ENCODE data around the gene CCDC183. TPM values are rescaled to one million over a fixed set of nuclear protein-coding genes. Genes with fewer than 3 reads are reported as not detected.
"Not testable (repeated sequence)": the region's sequence is repeated elsewhere in the genome, so short reads cannot be mapped to it uniquely, and the experiment has no call there.

Gene CCDC183
- total RNA-seq, 1 donor: 0.43 TPM

DNA sequence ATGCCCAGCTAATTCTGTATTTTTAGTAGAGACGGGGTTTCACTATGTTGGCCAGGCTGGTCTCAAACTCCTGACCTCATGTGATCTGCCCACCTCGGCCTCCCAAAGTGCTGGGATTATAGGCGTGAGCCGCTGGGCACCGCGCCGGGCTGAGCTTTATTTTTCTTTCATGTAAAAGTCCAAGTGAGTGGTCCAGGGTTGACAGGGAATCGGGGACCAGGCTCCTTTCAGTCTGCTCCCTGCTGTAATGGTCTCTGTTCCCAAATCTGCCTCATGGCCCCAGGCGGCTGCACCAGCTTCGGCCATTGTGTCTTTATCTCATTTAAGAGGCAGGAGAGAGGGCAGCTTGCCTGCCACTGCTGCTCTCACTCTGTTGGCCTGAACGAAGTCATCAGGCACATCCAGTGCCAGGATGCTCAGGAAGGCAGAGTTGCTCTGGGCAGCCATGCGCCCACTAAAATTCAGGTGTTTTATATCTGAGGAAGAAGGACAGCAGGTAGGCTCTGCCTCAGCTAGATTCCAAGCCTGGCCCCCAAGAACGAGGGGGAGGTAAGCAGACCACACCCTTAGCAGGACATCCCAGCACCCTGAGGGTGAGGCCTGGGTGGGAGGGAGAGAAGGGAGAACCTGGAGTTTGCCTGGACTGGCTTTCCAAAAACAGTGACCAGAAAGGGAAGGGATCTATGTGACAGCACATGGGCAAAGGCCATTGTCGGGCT, 1.7 kb upstream of the CCDC183 start:
- no peak overlapping the region for H3K4me3 ChIP-seq (ENCODE audit: low read depth, low read length)
- DNase-seq (ENCODE audit: low read depth): no peak
- TF ChIP-seq, protein P1, sequence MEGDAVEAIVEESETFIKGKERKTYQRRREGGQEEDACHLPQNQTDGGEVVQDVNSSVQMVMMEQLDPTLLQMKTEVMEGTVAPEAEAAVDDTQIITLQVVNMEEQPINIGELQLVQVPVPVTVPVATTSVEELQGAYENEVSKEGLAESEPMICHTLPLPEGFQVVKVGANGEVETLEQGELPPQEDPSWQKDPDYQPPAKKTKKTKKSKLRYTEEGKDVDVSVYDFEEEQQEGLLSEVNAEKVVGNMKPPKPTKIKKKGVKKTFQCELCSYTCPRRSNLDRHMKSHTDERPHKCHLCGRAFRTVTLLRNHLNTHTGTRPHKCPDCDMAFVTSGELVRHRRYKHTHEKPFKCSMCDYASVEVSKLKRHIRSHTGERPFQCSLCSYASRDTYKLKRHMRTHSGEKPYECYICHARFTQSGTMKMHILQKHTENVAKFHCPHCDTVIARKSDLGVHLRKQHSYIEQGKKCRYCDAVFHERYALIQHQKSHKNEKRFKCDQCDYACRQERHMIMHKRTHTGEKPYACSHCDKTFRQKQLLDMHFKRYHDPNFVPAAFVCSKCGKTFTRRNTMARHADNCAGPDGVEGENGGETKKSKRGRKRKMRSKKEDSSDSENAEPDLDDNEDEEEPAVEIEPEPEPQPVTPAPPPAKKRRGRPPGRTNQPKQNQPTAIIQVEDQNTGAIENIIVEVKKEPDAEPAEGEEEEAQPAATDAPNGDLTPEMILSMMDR (IDR thresholded peaks at IDR 0.05; ENCODE audit: insufficient read depth, low read depth, low read length): no peak

DNA sequence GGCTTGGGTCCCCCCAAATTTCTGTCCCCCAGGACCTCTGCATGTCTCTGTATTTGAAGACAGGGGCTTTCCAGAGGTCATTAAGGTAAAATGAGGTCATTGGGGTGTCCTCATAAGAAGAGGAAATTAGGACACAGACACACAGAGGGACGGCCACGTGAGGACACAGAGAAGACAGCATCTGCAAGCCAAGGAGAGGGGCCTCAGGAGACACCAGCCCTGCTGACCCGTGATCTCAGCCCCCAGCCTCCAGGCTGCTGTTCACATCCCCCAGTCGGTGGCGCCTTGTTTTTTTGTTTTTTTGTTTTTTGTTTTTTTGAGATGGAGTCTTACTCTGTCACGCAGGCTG, 1.2 kb upstream of the CCDC183 start:
- TF ChIP-seq, protein P1 (IDR thresholded peaks at IDR 0.05; ENCODE audit: insufficient read depth, low read depth, low read length): no peak
- no peak overlapping the region for H3K4me3 ChIP-seq (ENCODE audit: low read depth, low read length)
- no peak for DNase-seq (ENCODE audit: low read depth)

DNA sequence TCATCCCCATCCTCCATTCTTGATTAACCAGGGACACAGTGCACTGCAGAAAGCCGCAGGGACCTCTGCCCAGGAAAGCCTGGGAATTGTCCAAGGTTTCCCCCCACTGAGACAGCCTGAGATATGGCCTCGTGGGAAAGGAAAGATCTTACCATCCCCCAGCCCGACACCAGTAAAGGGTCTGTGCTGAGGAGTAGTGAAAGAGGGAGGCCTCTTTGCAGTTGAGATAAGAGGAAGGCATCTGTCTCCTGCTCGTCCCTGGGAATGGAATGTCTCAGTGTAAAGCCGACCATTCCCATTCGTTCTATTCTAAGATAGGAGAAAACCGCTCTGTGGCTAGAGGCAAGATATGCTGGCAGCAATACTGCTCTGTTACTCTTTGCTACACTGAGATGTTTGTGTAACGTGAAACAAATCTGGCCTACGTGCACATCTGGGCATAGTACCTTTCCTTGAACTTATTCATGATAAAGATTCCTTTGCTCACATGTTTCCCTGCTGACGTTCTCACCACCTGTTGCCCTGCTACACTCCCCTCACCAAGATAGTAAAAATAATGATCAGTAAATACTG, 723 bp downstream of the CCDC183 start:
- peak; percentile 96 for DNase-seq (ENCODE audit: low read depth)
- H3K4me3 ChIP-seq (ENCODE audit: low read depth, low read length): not testable (repeated sequence)

DNA sequence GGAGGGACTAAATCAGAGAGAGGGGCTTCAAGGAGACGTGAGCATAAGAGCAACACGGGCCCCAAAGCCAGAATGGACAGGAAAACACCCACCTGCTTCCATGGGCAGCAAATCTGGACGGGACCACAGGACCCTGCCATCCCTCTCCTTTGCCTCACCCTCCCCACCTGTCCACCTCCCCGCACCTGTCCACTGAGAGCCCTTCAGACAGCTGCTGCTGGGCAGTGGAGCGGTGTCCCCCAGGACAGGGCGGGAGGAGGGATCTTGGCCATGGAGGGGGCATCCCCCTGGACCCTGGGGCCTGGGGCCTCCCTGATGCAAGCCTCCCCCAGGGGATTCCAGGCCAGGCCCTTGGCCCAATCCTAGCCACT, 2.6 kb downstream of the CCDC183 start:
- no peak overlapping the region for H3K4me3 ChIP-seq (ENCODE audit: low read depth, low read length)
- no peak for DNase-seq (ENCODE audit: low read depth)
- TF ChIP-seq, protein P1 (IDR thresholded peaks at IDR 0.05; ENCODE audit: insufficient read depth, low read depth, low read length): no peak

DNA sequence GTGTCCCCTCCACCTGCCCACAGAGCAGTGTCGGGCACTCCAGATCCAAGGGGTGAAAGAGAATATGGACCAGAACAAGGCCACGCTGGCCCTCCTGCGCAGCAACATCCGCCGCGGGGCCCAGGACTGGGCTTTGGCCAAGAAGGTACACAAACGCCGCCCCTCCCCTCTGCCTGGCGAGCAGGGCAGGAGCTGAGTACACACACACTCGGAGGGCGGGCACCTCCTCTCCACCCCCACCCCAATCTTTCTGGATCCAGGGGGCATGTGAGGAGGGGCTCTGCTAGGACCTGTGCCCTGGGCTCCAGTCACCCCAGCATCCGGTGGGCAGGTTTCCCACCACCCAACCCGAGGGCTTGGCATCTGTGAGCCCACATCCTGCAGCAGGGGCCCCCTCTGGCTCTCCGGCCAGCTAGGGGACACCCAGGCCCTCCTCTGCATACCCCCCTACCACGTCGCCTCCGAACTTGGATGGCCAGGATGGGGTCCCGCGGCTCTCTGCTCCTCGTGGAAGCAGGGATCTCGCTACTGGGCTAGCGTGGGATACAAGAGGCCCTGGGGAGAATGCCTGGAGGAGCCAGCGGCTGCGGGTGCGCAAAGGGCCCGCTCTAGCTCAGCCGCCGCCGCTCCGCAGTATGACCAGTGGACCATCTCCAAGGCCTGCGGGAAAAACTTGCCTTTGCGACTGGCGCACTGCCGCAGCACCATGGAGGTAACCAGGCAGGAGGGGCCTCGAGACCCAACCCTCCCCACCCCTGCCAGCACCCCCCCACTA, 3.1 kb downstream of the CCDC183 start:
- TF ChIP-seq, protein P1 (IDR thresholded peaks at IDR 0.05; ENCODE audit: insufficient read depth, low read depth, low read length): no peak
- DNase-seq (ENCODE audit: low read depth): no peak
- H3K4me3 ChIP-seq (ENCODE audit: low read depth, low read length): peak overlapping the region; percentile 45

DNA sequence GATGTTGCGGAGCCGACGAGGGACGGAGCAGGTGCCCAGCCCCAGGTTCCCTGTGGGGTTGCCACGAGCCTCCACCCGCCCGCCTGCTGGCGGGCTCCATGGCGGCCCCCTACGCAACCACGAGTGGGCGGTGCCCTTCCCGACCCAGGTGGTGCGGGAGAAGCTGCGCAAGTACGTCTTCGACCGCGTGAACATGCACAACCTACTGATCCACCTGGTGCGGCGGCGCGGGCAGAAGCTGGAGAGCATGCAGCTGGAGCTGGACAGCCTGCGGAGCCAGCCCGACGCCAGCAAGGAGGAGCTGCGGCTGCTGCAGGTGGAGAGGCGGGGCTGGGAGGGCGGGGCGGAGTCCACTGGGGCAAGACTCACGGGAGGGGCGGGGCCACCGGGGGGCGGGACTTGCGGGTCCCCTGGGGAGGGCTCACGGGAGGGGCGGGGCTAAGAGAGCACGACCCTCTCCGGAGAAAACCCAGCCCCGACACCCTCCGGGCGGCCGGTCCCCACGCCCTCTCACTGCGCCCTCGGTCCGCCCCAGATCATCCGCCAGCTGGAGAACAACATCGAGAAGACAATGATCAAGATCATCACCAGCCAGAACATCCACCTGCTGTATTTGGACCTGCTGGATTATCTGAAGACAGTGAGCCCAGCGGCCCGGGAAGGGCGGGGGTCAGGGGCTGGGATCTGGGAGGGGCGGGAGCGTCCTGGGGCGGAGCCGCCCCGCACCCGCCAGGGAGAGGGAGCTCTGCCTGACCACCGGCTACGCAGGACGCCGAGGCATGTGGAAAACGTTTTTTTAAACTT, 3.9 kb downstream of the CCDC183 start:
- TF ChIP-seq, protein P1 (IDR thresholded peaks at IDR 0.05; ENCODE audit: insufficient read depth, low read depth, low read length): no peak
- DNase-seq (ENCODE audit: low read depth): peak; percentile 88
- H3K4me3 ChIP-seq (ENCODE audit: low read depth, low read length): peak overlapping the region; percentile 64

DNA sequence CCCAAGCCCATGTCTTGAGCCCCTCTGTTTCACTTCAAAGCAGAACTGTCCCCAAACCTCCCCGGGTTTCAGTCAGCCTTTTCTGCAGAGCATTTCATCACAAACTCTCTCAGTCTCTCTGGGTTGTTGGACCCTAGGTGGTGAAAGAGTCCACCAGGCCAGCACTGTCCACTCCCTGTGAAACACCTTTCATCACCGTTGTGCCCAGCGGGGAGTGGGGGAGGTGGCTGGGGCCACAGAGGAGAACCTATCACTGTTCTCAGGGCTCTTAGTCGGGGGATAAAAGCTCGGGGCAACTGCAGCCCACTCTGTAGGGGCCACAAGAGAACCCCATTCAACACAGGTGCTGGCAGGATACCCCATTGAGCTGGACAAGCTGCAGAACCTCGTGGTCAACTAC, 6.2 kb downstream of the CCDC183 start:
- no peak for DNase-seq (ENCODE audit: low read depth)
- H3K4me3 ChIP-seq (ENCODE audit: low read depth, low read length): no peak overlapping the region
- TF ChIP-seq, protein P1 (IDR thresholded peaks at IDR 0.05; ENCODE audit: insufficient read depth, low read depth, low read length): no peak

DNA sequence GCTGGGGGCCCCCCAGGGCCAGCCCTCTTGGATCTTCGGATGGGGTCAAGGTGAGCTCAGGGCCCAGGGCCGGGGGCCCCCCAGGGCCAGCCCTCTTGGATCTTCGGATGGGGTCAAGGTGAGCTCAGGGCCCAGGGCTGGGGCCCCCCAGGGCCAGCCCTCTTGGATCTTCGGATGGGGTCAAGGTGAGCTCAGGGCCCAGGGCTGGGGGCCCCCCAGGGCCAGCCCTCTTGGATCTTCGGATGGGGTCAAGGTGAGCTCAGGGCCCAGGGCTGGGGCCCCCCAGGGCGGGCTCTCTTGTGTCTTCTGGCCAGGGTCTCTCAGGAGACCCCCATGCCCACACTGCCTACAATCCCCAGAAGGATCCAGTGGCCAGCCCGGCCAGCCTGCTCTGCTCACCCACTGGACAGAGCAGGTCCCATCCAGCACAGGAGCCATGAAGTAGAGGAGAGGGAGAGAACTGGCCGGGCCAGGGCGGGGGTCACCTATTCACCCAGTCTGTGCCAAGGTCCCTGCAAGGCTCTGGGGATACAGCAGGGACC, 6.9 kb downstream of the CCDC183 start:
- not testable (repeated sequence) for DNase-seq (ENCODE audit: low read depth); H3K4me3 ChIP-seq (ENCODE audit: low read depth, low read length)
